ENCODE data around the gene PPA2.

Gene PPA2

GRCh38 chr4:105386012-105386411 is 87.8 kb downstream of the PPA2 start:
- DNase-seq = no peak

GRCh38 chr4:105374071-105374470 is 99.8 kb downstream of the PPA2 start:
- no peak for DNase-seq

- DNase-seq = no peak
Measured at GRCh38 chr4:105373324-105373723, 100.5 kb downstream of the PPA2 start.

- DNase-seq = no peak
Measured at GRCh38 chr4:105369988-105370387, 103.9 kb downstream of the PPA2 start.

- no peak for DNase-seq
Measured at GRCh38 chr4:105361053-105361452, 112.8 kb downstream of the PPA2 start.

- DNase-seq = no peak
Measured at GRCh38 chr4:105357258-105357980, 116.4 kb downstream of the PPA2 start.

GRCh38 chr4:105356194-105356593 is 117.7 kb downstream of the PPA2 start:
- no peak for DNase-seq

- no peak for DNase-seq
Measured at GRCh38 chr4:105352826-105353225, 121.0 kb downstream of the PPA2 start.

- no peak for DNase-seq
Measured at GRCh38 chr4:105351861-105352260, 122.0 kb downstream of the PPA2 start.

GRCh38 chr4:105350859-105351490 is 122.9 kb downstream of the PPA2 start:
- no peak for DNase-seq

- DNase-seq = no peak
Measured at GRCh38 chr4:105348719-105349118, 125.1 kb downstream of the PPA2 start.

- DNase-seq = no peak
Measured at GRCh38 chr4:105346869-105347268, 127.0 kb downstream of the PPA2 start.

- DNase-seq = no peak
Measured at GRCh38 chr4:105345838-105346237, 128.0 kb downstream of the PPA2 start.

GRCh38 chr4:105345358-105345757 is 128.5 kb downstream of the PPA2 start:
- no peak for DNase-seq

- DNase-seq = no peak
Measured at GRCh38 chr4:105344141-105344540, 129.7 kb downstream of the PPA2 start.

- no peak for DNase-seq
Measured at GRCh38 chr4:105343146-105343931, 130.5 kb downstream of the PPA2 start.

- DNase-seq = no peak
Measured at GRCh38 chr4:105329081-105329480, 144.8 kb downstream of the PPA2 start.

GRCh38 chr4:105327956-105328355 is 145.9 kb downstream of the PPA2 start:
- DNase-seq = no peak

GRCh38 chr4:105327222-105327621 is 146.6 kb downstream of the PPA2 start:
- DNase-seq = no peak

Measured in CD4-positive, alpha-beta T cell treated with Interleukin-10 for 1 hour (primary cell).